Umbilical cord (tissue), 2 donors: ENCODE results near the gene ABHD12. TPM values are rescaled to one million over a fixed set of nuclear protein-coding genes. Genes with fewer than 3 reads are reported as not detected.

ENCODE experiments used
- DNase-seq: peaks from one replicate; pipeline ENCODE4 v3.0.0-alpha.2; 2015; ENCODE audit warnings: low spot score
- total RNA-seq: library from RNA; depleted of rRNA; stranded (reverse); fragments of >200 nt; gene quantifications from one replicate; pipeline ENCODE4 v1.2.3, GENCODE V29; 2014; ENCODE audit warnings: low replicate concordance; ENCODE audit not compliant: insufficient read depth

The ABHD12 gene
- total RNA-seq, 1 donor from 2014 or later, result 61.4 TPM

DNA sequence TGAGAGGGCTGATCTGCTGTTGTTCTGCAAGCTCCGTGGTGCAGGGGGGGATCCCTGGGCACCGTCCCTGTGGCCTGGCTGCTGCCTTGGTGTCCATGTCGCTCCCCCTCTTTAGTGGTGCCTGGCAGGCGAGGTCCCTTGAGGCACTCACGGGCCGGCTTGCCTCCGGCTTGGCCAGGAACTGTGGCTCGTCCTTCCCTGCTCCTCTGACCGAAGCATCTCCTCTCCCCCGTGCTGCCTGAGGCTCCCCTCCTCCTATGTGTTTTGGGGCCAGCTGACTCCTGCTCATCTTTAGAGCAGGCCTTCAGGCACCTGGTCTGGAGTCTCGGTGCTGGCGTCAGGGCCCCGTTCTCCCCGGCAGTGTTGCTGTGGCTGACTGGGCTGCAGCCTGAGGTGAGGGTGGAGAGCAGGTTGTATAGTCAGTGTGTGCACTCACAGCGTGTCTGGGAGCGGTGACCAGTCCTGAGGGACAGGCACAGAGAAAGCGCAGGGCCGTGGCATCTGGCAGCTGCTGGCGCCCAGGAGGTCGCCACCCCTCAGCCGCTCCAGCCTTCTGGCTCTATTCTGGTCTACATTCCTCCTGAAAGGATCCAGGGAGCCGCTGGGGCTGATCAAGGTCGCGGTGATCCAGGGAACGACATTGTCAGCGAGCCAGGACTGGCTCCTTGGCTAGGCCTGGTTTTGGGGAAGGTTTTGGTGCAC, 99.1 kb downstream of the ABHD12 start:
- DNase-seq, result no peak

DNA sequence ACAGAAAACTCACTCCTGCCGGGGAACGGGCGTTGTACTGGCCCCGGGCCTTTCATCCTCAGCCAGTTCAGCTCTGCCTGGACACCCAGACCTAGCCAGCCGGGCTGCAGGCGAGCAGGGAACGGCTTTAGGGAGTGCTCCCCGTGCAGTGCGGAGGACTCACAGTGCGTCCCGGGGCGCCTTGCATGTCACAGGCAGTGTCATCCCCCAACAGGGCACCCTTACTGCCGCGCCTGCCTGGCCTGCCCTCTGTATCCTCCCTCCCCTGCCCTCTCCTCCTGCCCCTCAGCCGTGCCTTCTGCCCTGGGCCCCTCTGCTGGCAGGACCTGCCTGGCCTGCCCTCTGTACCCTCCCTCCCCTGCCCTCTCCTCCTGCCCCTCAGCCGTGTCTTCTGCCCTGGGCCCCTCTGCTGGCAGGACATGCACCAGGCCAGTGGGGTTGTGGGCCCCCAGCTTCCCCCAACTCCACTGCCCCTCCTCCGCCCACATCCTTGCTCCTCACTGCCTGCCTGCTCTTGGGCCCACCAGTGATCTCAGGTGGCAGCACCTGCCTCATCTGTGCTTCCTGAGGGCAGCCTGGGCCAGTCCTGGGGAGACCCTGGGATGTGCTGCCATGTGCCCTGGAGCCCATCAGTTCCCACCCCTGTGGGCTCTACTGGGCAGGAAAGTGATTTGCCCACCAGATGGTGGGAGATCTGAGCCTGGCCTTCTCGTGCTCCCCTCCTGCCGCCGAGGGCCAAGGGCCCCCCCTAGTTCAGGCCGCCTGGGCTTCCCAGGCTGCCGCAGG, 99.8 kb downstream of the ABHD12 start:
- DNase-seq, result no peak

GRCh38 chr20:25289886-25290597, 100.6 kb downstream of the ABHD12 start:
- DNase-seq, result no peak

GRCh38 chr20:25288291-25289181, 102.1 kb downstream of the ABHD12 start:
- no peak for DNase-seq

DNA sequence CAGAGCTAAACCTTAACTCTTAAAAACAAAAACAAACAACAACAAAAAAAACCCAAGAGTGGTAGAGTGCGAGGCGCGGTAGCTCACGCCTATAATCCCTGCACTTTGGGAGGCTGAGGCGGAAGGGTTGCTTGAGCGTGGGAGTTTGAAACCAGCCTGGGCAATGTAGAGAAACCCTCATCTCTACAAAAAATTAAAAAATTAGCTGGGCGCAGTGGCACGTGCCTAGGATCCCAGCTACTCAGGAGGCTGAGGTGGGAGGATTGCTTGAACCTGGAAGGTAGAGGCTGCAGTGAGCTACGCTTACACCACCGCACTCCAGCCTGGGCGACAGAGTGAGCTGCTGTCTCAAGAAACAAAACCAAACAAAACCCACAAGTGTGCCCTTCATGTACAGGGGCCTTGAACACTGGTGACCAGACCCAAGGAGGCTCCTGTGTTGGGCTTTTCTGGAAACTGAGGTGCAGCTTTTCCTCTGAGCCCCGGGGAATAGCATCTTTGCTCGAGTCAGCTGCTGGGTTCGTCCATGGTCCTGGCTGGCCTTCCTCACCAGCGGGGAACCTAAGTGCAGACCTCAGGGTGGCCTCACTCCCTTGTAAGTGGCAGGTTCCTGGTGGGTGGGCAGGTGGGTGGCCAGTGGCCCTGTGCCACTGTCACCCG, 102.9 kb downstream of the ABHD12 start:
- DNase-seq, result no peak

GRCh38 chr20:25286917-25287316, 103.7 kb downstream of the ABHD12 start:
- no peak for DNase-seq

GRCh38 chr20:25285856-25286798, 104.5 kb downstream of the ABHD12 start:
- no peak for DNase-seq

DNA sequence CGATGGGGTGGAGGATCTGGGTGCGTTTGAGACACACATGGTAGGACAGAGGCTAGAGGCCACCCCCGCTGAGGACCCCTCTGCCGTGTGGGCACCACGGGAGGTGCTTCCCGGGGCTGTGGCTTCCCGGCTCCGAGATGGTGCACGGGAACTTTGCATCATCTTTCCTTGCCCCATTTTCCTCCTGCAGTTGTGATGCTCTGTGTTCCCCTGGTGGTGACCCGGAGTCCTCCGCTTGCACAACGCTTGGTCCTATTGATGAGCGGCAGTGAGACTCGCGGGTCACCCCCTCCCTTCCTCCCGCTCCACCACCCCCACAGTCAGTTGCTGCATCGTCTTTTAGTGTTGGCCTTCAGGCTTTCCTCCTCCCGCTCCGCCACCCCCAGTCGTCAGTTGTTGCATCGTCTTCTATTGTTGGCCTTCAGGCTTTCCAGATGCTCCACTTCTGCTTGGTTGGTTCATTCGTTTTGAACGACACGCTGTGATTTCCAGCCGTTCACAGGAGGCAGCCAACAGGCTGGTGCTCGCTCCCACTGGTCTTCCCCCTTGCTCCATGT, 105.5 kb downstream of the ABHD12 start:
- DNase-seq, result no peak

DNA sequence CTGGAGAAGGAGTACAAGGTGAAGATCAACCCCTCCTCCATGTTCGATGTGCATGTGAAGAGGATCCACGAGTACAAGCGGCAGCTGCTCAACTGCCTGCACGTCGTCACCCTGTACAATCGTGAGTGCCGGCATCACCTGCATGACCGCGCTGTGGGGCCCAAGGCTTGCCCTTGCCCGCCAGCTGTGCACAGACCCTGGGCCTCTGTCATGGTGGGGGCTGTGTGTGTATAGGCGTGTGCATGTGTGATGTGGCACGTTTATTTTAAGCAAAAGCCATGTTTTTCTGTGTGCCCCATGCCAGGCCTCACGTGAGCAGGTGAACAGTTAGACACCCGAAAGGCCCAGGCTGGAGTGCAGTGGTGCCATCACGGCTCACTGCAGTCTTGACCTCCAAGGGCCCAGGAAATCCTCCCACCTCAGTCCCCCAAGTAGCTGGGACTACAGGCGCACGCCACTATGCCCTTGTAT, 106.5 kb downstream of the ABHD12 start:
- DNase-seq, result no peak

- no peak for DNase-seq
These were observed 107.2 kb downstream of the ABHD12 start for GRCh38 chr20:25283221-25283951.

GRCh38 chr20:25282796-25283195, 107.8 kb downstream of the ABHD12 start:
- DNase-seq, result no peak

GRCh38 chr20:25282034-25282781, 108.4 kb downstream of the ABHD12 start:
- no peak for DNase-seq

DNA sequence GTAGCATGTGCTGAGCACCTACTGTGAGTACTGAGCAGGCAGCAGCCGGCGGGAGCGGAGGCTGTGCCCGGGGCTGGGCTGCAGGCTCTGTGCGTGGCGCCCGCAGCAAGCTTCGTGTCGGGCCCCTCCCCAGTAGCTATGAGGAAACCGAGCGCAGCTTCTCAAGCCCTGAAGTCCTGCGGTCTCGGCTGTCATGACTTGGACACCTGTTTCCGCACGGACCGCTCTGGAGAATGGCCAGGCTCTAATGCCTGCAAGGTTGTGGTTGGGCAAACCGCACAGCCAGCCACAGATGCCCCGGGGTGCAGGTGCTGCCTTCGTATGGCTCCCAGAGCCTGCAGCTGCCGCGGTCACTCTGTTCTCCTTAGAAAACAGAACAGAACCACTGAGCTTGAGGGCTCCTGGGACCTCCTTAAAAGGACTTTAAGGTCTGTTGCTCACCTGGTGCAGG, 109.1 kb downstream of the ABHD12 start:
- no peak for DNase-seq

GRCh38 chr20:25280574-25281535, 109.8 kb downstream of the ABHD12 start:
- DNase-seq, result no peak

DNA sequence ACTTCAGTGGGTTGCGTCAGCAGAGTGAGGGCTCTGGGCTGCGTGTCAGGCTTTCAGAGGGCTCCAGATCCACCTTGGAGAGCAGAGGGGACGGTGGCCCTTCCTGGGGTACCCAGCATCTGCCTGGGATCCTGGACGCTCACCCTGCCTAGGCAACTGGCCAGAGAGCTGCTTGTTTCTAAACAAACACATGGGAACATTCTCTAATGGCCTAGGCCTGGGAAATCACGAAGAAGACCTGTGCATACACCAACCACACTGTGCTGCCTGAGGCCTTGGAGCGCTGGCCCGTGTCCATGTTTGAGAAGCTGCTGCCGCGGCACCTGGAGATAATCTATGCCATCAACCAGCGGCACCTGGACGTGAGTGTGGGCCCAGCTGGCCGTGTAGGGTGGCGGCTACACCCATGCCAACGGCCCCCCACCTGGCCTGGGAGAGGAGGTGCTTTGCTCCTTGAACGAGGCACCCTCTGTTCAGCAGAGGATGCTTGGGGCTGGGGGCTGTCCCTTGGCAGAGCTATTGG, 110.5 kb downstream of the ABHD12 start:
- DNase-seq, result no peak

DNA sequence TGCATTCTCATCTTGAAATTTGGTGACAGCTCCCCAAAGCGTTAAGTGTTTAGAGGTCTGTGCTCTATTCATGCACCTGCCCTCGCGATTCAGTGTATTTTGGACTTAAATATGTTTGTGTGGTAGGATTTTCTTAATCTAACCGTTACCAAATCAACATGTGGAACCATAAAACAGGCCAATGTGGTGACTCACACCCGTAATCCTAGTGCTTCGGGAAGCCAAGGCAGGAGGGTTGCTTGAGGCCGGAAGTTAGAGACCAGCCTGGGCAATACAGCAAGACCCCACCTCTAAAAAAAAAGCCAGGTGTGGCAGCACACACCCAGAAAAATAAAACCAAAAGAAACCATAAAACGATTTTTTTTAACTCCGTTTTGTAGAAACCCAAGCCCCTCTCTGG, 111.2 kb downstream of the ABHD12 start:
- no peak for DNase-seq
